Colon (tissue), 2 donors: ENCODE data around the gene RNF157.
"Not testable (repeated sequence)": the region's sequence is repeated elsewhere in the genome, so short reads cannot be mapped to it uniquely, and the experiment has no call there.

Source experiments
- FAIRE-seq: peaks from 2 replicates; lab custom pipeline; 2012; peaks lifted over from hg19 to GRCh38; lab: Jason Lieb, UNC
- donor health status: control.
- donor health status: control.

The RNF157 gene

DNA sequence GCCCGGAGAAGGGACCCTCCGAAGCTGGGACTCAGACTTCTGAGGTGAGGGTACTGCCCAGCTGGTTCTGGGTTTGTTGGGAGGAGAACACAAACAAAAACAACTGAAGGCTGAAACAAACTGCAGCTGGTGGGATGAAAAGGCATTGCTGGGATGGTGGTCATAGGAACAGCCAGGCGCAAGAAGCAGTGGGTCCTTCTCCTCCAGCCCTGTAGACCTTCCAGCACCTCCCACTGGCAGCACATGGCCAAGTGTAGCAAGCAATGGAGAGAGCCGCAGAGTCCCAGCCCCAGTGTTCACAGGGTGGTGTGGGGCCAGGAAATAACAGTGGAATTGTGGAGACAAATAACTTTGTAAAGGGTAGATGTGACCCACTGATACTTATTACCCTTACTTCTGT lies 50.6 kb downstream of the RNF157 start:
- no peak for FAIRE-seq

DNA sequence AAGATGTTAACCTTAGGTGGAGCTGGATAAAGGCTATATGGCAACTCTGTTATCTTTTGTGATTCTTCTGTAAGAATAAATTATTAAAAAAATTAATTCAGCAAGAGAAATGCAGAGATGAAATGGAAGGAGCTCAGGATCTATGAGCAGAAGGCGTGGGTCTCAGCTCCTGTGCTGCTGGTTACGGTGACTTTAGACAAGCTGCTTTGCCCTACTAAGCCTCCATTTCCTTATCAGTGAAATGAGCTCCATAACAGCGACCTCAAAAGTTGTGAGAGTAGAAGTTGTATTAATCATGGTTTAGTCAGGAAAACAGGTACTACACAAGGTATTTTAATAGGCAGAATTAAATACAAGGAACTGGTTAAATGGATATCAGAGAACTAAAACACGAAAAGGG lies 51.0 kb downstream of the RNF157 start:
- no peak for FAIRE-seq

DNA sequence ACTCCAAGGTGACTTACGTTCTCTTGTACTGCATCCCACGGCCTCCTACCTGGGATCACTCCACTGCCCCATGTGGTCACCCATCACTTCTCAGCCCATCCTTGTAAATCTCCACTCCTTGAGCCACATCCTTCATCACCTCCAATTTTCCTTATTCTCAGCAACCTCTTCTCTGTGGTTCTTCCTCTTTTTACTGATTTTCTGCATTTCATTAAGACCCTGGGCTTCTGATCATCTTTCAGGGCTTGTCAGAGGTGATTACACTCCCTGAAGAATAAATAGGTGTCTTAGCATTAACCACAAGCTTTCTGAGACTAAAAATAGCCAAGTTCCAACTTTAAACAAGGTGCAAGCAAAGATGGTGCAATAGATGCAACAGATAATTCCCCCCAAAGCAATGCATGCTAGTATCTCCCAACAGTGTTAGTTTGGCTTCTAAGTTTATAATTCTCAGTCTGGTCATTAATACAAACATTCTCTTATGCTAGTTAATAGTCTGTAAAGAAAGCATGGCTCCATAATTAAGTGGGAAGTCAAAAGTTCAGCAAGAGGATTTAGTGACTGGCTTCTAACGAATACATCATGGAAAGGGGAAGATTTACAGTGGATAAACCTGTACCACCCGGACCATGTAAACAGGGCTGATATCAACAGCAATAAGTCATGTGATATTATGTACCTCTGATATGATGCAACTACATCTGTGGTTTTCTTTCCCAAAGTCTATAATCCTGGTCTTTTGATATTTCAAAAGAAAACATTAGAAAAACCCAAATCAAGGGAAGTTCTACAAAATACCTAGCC lies 51.9 kb downstream of the RNF157 start:
- FAIRE-seq, result no peak

DNA sequence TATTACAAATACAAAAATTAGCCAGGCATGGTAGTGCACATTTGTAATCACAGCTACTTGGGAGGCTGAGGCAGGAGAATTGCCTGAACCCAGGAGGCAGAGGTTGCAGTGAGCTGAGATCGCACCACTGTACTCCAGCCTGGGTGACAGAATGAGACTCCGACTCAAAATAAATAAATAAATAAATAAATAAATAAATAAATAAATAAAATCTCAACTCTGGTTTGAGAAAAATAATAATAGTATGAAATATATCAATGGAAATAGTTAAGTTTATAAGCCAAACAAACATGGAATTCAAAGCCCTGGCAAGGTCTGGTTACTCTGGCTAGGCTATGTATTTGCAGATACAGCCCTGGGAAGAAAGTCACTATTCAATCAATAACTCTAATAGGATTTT lies 53.5 kb downstream of the RNF157 start:
- not testable (repeated sequence) for FAIRE-seq

DNA sequence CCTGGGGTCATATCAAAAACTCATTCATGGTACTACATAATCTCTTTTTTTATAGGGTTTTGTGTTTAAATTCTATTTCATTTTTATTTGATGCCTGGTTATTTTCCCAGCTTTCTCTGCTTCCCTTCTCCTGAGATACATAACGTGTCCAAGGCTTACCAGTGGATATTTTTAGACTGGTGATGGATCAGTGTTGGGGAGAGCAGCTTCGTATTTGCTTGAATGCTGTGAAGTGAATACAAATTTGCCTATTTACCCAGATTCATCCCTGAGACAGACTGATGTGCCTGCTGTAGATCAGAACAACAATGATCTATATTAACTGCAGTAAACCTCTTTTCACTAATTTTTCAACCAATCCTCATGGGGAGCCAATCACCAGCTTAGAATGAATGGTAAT lies 56.0 kb downstream of the RNF157 start:
- FAIRE-seq, result no peak

DNA sequence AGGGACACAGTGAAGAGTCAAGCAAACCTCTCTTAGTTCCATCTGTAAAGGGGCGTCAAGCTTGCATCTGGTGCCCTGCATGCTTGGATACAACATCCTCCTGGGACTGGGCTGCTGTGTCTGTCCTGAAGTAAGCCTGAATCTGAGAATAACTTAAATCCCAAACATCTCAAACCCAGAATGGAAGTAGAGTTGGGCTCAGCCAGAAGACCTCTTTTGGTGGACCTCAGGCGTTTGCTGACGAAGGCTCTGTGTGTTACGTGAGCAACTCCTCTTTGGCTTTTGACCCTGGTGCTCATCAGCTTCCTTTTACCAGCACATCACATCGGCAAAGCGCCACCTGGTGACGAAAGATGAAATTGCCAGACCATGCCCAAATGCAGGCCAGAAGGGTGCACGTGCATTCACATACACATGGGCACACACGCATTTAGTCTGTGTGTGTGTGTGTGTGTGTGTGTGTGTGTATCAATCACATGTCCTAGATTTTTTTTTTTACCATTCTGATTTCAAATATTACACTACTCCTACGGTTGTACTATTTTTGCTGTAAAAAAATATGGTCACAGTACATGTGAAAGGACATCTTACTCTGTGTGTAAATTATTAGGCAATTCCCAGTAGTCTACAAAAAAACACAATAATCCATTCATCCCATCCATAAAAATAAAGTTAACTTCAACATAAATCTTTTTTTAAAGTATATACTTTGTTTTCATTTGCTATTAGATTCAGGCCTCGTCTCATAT lies 58.1 kb downstream of the RNF157 start:
- no peak for FAIRE-seq

DNA sequence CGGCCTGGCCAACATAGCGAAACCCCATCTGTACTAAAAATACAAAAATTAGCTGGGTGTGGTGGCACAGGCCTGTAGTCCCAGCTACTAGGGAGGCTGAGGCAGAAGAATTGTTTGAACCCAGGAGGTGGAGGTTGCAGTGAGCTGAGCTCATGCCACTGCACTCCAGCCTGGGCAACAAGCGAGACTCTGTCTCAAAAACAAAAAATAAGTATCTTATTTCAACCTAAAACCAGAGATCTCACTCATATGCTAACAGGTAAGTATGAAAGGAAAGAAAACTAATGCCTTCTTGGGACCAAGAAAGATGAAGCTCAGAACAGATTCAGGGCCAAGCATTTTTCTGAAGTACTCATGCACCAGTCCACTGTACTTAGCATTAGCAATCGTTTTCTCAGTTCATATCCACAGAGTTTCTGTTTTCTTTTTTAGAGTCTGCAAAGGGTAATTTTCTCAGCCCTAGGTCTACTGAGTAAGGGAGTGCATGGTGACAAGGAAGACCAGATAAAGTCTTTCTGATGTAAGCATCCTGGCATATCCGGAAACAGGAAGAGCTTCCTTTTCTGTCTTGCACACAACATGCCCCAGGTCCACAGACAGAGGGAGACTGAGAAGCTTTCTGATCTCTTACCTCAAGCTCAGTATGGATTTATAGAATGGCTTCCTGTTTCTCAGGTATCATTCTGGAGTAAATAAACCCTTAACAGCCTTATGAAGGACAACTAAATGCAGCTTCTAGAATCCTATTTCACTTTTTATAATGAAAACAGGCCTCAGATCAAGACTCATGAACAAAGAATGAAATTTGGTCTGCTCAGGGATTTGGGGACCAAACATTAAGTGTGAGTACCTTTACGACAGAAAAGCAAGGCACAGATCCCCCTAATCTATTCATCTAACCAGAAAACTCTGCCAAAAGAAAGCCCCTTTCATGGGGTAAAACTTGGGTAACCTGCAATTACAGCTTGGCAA lies 60.5 kb downstream of the RNF157 start:
- no peak for FAIRE-seq

DNA sequence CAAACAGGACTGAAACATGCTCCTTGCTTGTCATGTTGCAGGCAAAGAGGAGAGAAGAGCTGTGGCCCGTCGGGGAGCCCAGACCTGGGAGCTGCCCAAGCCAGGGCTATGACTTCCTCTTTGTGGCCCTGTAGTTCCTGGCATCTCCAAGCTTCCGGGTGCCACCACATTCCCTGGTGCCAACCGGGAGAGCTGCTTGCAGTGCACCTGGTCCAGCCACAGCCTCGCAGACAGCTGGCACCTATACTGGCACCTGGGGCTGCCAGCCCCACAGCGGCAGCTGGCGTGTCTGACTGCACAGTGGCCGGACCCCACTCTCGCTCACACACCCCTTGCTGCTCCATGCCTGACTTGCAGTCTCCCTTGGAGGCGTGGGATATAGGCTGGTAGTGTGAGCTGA lies 62.2 kb downstream of the RNF157 start:
- FAIRE-seq, result no peak

DNA sequence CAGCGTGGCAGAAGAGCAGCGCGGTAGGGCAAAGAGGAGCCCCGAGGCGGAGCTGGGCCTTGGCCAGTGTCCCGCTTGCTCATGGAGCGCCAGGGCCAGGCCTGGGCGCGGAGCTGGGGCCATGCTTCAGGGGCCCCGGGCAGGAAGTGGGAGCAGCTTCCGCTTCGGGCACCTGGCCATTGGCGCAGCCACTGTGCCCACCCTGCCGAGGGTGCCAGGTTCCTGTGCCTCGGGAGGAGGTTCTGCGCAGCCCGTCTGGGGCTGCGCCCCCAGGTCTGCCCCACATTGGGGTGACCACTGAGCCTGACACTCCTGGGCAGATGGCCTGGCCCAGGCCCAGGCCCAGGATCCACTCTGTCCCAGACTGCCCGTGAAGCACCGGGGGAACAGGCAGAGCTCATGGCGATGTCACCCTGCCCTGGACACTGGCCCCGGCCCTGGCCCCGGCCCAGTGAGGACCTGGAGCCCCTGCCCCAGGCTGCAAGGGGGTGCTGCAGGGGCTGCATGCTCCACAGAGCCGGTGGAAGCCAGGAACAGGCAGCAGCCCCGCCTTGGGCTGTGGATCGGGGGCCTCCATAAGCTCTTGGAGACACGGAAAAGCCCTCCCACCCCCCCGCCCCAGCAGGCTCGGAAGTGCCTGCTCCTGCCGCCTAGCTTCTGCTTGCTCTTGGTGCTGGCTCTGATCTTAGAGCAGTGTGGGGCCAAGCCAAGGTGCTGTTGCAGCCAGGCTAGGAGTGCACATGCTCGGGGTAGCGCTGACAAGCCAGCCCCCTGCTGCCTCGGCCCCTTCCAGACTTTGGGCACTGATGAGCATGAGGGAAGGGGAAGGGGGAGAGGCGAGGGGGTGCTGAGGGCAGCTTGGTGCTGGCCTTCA lies 63.4 kb downstream of the RNF157 start:
- FAIRE-seq, result no peak

DNA sequence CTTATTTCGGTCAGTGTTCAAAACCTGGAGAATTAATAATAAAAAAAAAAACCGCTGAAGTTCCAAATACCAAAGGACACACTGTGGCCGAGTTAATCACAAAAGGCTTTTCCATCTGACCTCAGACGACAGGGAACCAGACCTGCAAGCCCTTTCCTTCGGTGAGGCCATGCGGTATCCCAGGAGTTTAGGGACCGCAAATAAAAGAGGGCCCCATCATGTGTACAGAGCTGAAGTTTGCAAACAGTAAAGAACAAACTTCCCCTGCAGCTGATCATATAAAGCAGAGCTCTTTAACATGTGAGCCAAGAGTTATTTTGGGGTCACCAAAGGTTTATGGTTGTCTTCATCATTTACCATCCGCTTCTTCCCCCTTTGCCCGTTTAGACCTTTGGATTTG lies 66.3 kb downstream of the RNF157 start:
- no peak for FAIRE-seq

DNA sequence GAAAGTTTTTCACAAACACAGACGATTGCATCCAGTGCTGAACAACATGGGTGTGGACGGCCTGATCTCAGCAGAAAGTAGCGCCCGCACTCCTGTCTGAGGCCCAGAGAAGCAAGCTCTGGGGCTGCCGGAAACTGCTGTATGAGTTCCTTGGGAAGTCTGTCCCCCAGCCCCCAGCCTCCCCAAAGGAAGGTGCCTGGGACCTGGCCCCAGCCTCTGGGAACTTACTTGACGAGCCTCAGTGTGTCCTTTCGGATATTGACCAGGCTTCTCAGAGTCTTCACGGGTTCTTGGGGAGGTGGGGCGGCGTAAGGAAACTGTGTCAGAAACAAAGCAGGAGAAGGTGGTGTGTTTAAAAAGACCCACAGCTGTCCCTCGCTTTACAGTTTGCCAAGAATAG lies 66.8 kb downstream of the RNF157 start:
- FAIRE-seq, result no peak

DNA sequence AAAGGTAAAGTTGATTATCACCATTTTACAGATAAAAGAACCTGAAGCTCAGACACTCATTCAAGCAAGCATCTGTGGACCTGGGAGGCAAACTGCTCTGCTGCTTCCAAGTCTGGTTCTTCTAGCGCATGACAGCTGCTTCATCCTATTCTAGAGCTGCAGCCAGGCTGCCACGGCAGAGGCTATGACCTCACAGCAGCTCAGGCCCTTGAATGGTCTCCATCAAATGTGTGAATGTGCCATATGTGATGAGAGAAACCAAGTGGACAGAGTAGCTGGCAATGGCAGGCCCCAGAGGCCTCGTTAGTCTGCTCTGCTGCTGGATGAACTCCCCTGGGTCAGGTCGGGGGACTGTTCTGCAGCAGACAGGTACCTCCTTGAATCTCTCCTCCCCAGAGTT lies 68.6 kb downstream of the RNF157 start:
- no peak for FAIRE-seq

DNA sequence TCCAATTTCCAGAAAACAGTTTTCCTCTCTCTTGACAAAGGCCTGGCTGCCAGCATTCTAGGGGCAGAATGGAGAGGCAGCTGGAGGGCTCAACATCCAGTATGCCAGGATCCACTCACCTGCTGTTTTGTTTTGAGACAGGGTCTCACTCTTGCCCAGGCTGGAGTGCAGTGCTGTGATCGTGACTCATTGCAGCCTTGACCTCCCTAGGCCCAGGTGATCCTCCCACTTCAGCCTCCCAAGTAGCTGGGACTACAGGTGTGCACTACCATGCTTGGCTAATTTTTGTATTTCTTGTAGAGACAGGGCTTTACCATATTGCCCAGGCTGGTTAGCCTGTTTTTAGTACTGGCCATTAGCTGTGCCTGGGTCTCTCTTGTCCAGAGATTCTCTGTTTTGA lies 70.2 kb downstream of the RNF157 start:
- FAIRE-seq, result no peak

DNA sequence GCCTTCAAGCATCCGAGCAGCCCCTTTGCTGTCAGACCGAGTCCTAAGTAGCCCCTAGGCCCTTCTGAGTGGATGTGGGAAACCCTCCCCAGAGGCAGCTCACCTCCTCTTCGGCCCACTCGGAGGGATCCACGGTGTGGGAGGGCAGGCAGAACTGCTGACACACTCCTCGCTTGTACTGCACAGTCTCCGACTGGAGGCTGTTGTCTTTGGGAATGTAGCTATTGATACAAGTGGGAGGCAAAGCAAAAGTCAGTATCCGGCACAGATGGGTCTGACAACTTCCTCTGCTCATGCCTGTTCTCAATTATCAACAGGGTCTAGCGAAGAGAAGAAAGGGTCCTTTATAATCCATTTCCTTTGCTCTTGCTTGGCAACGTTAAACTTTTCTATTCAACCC lies 73.4 kb downstream of the RNF157 start:
- FAIRE-seq, result no peak

DNA sequence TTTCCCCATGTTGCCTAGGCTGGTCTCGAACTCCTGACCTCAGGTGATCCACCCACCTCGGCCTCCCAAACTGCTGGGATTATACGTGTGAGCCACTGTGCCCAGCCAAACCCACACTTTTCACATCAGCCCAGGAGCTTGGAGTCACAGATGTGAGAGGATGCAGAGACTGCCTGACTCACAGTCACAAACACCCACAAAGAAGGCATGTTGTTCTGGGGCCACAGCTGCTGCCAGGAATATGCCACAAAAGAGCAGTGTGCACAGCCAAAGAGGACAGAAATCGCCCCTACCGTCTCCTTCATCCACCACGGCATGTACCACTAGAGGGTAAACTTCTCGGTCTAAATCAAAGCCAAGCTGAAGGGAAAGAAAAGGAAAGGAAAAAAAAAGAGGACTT lies 74.1 kb downstream of the RNF157 start:
- FAIRE-seq, result no peak

DNA sequence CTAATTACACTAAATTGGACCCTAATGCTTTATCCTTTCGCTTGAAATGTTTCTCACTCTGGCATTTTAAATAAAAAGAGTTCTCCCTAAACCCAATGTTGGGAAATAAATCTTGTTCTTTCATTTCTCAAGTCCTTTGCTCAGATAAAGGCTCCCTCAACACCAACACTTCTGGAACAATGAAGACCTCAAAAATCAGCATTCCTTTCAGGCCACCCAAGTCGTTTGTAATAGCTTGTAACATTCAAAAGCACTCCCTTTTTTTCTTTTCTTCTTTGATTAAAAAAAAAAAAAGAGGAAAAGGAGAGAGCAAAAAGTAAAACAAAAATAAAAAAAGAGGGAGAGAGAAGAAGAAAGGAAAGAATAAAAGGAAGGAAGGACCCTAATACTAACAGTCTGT lies 76.0 kb downstream of the RNF157 start:
- FAIRE-seq, result no peak

DNA sequence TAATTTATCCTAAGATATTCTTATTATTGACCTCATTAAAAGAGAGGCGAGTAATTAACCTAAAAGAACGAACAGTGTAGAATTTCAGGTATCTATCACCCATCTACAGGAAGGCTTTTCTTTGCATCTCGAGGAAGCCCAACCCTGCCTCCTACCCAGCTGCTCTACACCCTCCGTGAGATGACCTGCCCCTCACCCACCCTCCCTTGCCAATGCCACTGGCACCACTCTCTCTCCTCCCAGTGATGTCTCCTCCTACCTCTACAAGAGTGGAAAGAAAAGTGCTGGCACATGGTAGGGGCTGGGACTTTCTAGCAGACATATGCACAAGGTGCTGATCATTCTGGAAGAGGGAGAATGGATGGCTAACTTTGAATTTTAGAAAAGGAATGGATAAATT lies 76.4 kb downstream of the RNF157 start:
- no peak for FAIRE-seq

DNA sequence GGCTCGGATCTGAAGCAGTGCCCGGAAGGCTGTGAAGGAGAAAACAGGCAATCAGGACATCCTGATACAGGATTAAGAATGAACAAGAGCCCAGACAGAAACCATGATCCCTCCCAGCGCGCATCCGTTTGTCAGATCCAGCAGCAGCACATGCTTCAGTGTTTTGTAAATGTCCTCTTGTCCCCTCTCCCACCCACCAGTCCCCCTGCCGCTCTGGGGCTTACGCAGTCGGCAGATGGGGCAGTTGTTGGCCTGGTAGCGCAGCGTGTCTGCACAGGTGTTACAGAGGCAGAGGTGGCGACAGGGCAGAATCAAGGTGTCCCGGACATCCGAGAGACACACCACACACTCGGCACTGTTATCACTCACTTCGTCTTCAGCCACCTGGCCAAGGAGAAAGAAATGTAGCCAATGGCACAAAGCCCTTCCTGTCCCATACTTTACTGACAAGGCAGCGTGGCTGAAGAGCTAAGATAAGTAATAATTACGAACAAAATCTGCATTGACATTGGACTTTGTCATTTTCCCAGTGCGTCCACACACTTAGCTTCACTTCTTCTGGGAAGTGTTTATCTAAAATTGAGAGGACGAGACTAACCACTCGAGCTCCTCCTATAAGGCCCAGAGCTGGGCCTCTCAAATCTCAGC lies 78.5 kb downstream of the RNF157 start:
- FAIRE-seq, result no peak

DNA sequence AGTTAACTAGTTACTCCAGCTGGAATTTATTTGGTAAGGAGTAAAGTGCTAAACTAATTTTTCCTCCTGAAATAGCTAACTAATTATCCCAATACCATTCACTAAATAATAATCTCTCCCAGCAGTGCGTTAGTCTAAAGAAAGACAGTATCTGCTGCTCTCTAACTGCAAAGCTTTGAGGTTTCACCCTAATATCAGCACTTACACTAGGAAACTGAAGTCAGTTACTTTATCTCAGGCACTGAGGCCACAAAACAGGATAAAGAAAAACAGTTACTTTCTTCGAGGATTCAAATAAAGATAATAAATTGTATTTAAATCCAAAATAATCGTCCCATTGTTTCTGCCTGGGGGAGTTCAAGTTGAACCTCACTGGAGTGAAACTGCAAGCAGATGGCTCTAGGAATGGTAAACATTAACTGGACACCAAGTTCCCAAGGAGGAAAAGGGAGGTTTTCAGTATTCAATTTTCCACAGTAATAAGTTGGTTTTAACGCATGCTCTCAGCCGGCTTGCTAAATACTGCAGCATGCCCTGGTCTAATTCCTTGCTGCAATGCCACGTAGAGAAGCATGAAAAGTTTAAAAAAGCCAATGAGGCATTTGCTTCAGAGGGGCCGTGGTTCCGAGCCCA lies 79.3 kb downstream of the RNF157 start:
- no peak for FAIRE-seq

DNA sequence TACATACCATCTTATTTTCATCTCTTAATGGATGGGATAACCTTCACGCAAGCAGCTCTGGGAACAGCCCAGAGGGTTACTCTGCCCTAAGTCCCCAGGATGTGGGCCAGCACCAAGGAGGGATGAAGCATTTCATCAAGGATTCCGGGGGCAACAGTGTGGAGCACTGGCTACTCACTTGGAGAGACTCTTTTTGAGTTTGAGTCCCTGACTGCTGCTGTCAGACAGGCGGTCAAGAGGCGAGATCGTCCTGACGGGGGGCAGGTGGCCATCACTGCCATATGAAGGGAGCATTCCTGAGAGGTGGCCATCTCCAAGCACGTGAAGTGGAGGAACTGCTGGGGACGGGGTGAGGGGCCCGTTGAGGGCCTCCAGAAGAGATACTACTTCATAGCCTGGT lies 81.1 kb downstream of the RNF157 start:
- no peak for FAIRE-seq

DNA sequence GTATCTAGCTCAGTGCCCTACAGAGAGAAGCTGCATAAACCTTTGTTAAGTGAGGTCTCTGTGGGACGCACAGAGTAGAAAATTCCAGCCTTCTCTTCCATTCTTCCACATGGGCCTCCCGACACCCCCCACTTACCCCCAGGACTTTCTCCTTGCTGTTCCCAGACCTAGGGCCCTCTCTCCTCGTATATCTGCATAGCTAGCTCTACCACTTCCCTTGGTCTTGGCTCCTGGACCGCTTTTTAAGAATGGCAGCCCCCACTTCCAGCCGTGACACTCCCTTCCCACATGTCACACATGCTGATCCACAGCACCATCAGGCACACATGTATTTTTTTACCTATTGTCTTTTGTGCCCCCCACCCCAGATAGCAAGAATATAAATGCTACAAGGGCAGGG lies 82.5 kb downstream of the RNF157 start:
- no peak for FAIRE-seq
